ENCODE data around the gene AFF3. TPM values are rescaled to one million over a fixed set of nuclear protein-coding genes. Genes with fewer than 3 reads are reported as not detected.

Gene AFF3
- total and polyA plus RNA-seq, 10 of the 15 experiments (the other 5 are each of a cell fraction or from before 2014, with no cell fraction given), result 0.26 to 5.5 (median 3.0) TPM

DNA sequence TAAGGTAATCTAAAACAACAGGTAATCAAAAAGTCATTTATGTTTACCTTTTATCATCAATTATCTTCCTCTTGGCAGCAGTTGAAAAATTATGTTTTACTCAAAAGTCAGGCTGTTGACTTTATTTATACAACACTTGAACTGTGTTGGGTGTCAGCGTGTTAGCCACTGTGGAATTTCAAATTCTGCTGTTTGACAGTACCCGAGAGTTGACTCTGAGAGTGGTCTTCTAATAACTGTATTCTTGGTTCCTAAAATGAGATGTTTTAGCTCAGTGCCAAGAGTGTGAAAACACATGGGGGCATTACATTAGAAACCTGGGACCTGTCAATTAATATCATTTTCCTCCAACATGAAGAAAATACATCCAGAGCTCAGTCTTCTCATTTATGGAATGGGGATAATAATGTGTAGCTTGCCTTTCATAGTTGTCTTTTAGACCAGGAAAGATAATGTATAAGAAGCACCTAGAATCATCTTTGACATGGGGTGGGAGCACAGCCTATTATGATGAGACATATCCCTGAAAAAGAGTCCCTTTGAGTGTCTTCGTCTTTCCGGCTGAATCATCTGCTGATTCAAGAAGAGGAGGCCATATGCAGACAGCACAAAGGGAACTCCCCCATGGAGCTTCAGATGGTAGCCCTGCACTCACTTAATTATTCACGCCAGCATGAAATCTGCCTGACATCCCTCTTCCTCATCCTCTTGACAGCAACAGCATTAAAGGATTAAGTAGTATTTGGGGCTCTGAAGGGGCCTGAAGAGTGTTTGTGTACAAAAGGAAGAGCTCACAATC lies 89.1 kb downstream of the AFF3 start (continued):
- no peak for TF ChIP-seq MYC (IDR thresholded peaks at IDR 0.05; ENCODE audit: insufficient read depth, insufficient read length, insufficient replicate concordance, low read length, severe bottlenecking)

DNA sequence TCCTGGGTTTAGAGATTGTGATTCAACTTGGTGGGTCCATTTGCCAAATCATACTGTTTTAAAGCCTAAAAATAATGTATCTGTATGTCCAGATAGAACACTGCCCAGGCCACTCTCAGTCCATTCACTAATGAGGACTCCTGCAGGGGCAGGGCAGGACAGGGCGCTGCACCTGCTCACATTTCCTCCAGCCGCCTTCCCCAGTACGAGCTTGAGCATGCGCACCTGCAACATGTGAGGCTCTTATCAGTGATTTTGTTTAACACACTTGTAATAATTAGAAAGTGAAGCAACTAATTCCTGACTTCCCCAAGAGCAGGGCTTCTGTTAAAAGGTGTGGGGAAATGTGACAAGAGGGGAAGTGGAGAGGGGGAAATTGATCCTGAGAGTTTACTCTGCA lies 89.7 kb downstream of the AFF3 start:
- 33% methylated on average over 4 of the region's 4 CpGs for WGBS (ENCODE audit: insufficient coverage, insufficient replicate concordance, low lambda C conversion rate, missing lambda C conversion rate)
- Histone ChIP-seq H3K27ac (ENCODE audit: control insufficient read depth, insufficient read depth) (no peak overlapping the region), H3K4me3 (no peak overlapping the region), H3K4me2 (ENCODE audit: control insufficient read depth, insufficient read depth) (no peak overlapping the region), H3K79me2 (ENCODE audit: control insufficient read depth, insufficient read depth, low read length) (no peaks in the 10 kb centered on the region), H3K36me3 (ENCODE audit: control insufficient read depth in 2 of 2, insufficient read depth in 2 of 2, low read length in 1 of 2) (no peaks in the 10 kb centered on the region), H3K27me3 (replicated peaks in 1 of 2; ENCODE audit: control insufficient read depth in 2 of 2, insufficient read depth in 2 of 2, low read length in 1 of 2) (no peaks in the 10 kb centered on the region), H3K9me3 (replicated peaks; ENCODE audit: control insufficient read depth, insufficient read depth, low read length) (no peaks in the 10 kb centered on the region), H2AFZ (ENCODE audit: control insufficient read depth, low read depth, low read length) (no peak overlapping the region), H3K9ac (ENCODE audit: control insufficient read depth, insufficient read depth, low read length) (no peak overlapping the region), H4K20me1 (ENCODE audit: control insufficient read depth, insufficient read depth) (no peaks in the 10 kb centered on the region), H3K4me1 (ENCODE audit: control insufficient read depth, insufficient read depth, low read length) (no peaks in the 10 kb centered on the region)
- ChIA-PET POLR2A (no interaction called here), SMC1A (ENCODE audit: uncharacterized antibody, unreplicated experiment) (no interaction called here), CTCF (no interaction called here), RAD21 (ENCODE audit: unreplicated experiment) (no interaction called here)
- DNase-seq (ENCODE audit: low read depth, low spot score) (no peak), FAIRE-seq (no peak), ATAC-seq (no peak)
- no peak for TF ChIP-seq CHD2 (IDR thresholded peaks at IDR 0.05; ENCODE audit: borderline replicate concordance, low read depth, low read length)
- no peak for TF ChIP-seq GABPA (IDR thresholded peaks at IDR 0.05; ENCODE audit: low read depth)
- TF ChIP-seq RBBP5 (conservative IDR thresholded peaks at IDR 0.05), result no peak
- intact Hi-C loops (cut with micrococcal nuclease; ENCODE audit: unreplicated experiment) (no loop called here), in situ Hi-C loops (cut with MboI) (no loop called here)
- BruUV-seq (replicated peaks), result no TSS peak

DNA sequence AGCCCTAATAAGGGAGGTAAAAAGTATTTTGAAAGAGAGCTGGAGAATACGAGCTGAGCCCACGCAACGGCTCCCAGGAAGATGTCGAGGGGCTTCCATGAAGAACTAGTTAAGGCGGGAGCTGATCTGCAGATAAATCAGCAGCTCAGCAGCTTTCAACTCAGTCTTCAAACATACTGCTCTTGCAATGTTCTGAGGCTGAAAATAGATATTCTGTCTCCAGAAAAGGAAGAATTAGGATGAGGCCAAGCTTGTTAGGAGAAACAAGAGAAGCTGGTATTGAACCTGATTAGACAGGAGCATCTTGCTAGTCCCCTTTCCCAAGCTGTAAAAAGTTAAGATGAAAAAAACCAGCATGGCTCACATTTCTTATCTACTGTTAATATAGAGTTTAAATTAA lies 91.1 kb downstream of the AFF3 start:
- no peak for ATAC-seq
- Histone ChIP-seq H3K79me2 (ENCODE audit: control insufficient read depth, insufficient read depth, low read length) (no peaks in the 10 kb centered on the region), H3K9ac (ENCODE audit: control insufficient read depth, insufficient read depth, low read length) (no peak overlapping the region), H4K20me1 (ENCODE audit: control insufficient read depth, insufficient read depth) (no peaks in the 10 kb centered on the region), H2AFZ (ENCODE audit: control insufficient read depth, low read depth, low read length) (no peak overlapping the region), H3K9me3 (replicated peaks; ENCODE audit: control insufficient read depth, insufficient read depth, low read length) (no peaks in the 10 kb centered on the region), H3K36me3 (ENCODE audit: control insufficient read depth in 2 of 2, insufficient read depth in 2 of 2, low read length in 1 of 2) (no peaks in the 10 kb centered on the region), H3K4me1 (ENCODE audit: control insufficient read depth, insufficient read depth, low read length) (no peaks in the 10 kb centered on the region), H3K27me3 (replicated peaks in 1 of 2; ENCODE audit: control insufficient read depth in 2 of 2, insufficient read depth in 2 of 2, low read length in 1 of 2) (no peaks in the 10 kb centered on the region), H3K4me2 (ENCODE audit: control insufficient read depth, insufficient read depth) (no peak overlapping the region), H3K4me3 (no peak overlapping the region), H3K27ac (ENCODE audit: control insufficient read depth, insufficient read depth) (no peak overlapping the region)
- BruUV-seq (replicated peaks), result no TSS peak
- SMC1A ChIA-PET (ENCODE audit: uncharacterized antibody, unreplicated experiment), result no interaction called here
- no peak for FAIRE-seq
- TF ChIP-seq SRF (IDR thresholded peaks at IDR 0.05; ENCODE audit: low read depth in 2 of 2, low read length in 2 of 2) (no peak), TCF7 (IDR thresholded peaks at IDR 0.05; ENCODE audit: borderline replicate concordance) (no peak), ZNF217 (IDR thresholded peaks at IDR 0.05) (no peak), BRCA1 (IDR thresholded peaks at IDR 0.05; ENCODE audit: low read depth, low read length) (no peak)
- in situ Hi-C loops (cut with MboI) (no loop called here), intact Hi-C loops (cut with micrococcal nuclease; ENCODE audit: unreplicated experiment) (no loop called here)
- 24% methylated on average over 5 of the region's 5 CpGs for WGBS (ENCODE audit: insufficient coverage, insufficient replicate concordance, low lambda C conversion rate, missing lambda C conversion rate)
- no peak for DNase-seq (ENCODE audit: low read depth, low spot score)
- RAD21 ChIA-PET (ENCODE audit: unreplicated experiment), result no interaction called here
- CTCF ChIA-PET, result no interaction called here
- POLR2A ChIA-PET, result no interaction called here

Data from GM12878 (cell line).